Central memory CD4-positive, alpha-beta T cell (primary cell): ENCODE results near the gene CDC42BPB.

Experiments
- DNase-seq: peaks from one replicate; pipeline ENCODE4 v3.0.0; 2022

CDC42BPB gene

GRCh38 chr14:102957222-102957621 lies 100.1 kb downstream of the CDC42BPB start:
- DNase-seq: no peak

- DNase-seq: no peak
These were observed 101.5 kb downstream of the CDC42BPB start for GRCh38 chr14:102955636-102956408.

GRCh38 chr14:102954081-102954789 lies 103.1 kb downstream of the CDC42BPB start:
- DNase-seq: no peak

- no peak for DNase-seq
These were observed 104.2 kb downstream of the CDC42BPB start for GRCh38 chr14:102953100-102953499.

- no peak for DNase-seq
These were observed 105.1 kb downstream of the CDC42BPB start for GRCh38 chr14:102952276-102952675.

GRCh38 chr14:102951799-102952198 lies 105.5 kb downstream of the CDC42BPB start:
- no peak for DNase-seq

GRCh38 chr14:102951034-102951433 lies 106.3 kb downstream of the CDC42BPB start:
- DNase-seq: no peak

GRCh38 chr14:102949801-102950451 lies 107.4 kb downstream of the CDC42BPB start:
- no peak for DNase-seq

GRCh38 chr14:102949062-102949800 lies 108.1 kb downstream of the CDC42BPB start:
- peak; percentile 52 for DNase-seq

- no peak for DNase-seq
These were observed 108.7 kb downstream of the CDC42BPB start for GRCh38 chr14:102948698-102949061.

- DNase-seq: no peak
These were observed 109.8 kb downstream of the CDC42BPB start for GRCh38 chr14:102947321-102948103.

GRCh38 chr14:102945346-102946130 lies 111.8 kb downstream of the CDC42BPB start:
- no peak for DNase-seq

- no peak for DNase-seq
These were observed 112.7 kb downstream of the CDC42BPB start for GRCh38 chr14:102944448-102945330.

- DNase-seq: no peak
These were observed 113.4 kb downstream of the CDC42BPB start for GRCh38 chr14:102943979-102944378.

GRCh38 chr14:102943454-102943853 lies 113.9 kb downstream of the CDC42BPB start:
- no peak for DNase-seq

GRCh38 chr14:102942069-102942468 lies 115.3 kb downstream of the CDC42BPB start:
- DNase-seq: no peak

GRCh38 chr14:102941419-102942011 lies 115.8 kb downstream of the CDC42BPB start:
- no peak for DNase-seq

GRCh38 chr14:102940729-102941362 lies 116.5 kb downstream of the CDC42BPB start:
- DNase-seq: no peak

GRCh38 chr14:102939820-102940561 lies 117.4 kb downstream of the CDC42BPB start:
- DNase-seq: no peak
